Thyroid gland (tissue), 4 donors: ENCODE measurements around the gene CAPG.

Experiments
- POLR2A ChIP-seq, 2 donors: fragments of 450-650 bp; IDR thresholded peaks; one replicate each; pipeline ENCODE4 v1.6.1; 2017; ENCODE audit warnings: antibody characterized with exemption in 2 of 2, mild to moderate bottlenecking in 2 of 2, moderate library complexity in 1 of 2
- TF ChIP-seq, protein P1 (sequence below), 6 experiments: fragments of 200-600 bp in 3 of 6; fragments of 450-650 bp in 3 of 6; sonication (generic) in 3 of 6; IDR thresholded peaks; one replicate each; pipeline ENCODE4 v1.5.1; 2016 to 2019; ENCODE audit warnings: antibody characterized with exemption in 6 of 6, mild to moderate bottlenecking in 2 of 6, inconsistent platforms in 1 of 6, moderate library complexity in 1 of 6

DNA sequence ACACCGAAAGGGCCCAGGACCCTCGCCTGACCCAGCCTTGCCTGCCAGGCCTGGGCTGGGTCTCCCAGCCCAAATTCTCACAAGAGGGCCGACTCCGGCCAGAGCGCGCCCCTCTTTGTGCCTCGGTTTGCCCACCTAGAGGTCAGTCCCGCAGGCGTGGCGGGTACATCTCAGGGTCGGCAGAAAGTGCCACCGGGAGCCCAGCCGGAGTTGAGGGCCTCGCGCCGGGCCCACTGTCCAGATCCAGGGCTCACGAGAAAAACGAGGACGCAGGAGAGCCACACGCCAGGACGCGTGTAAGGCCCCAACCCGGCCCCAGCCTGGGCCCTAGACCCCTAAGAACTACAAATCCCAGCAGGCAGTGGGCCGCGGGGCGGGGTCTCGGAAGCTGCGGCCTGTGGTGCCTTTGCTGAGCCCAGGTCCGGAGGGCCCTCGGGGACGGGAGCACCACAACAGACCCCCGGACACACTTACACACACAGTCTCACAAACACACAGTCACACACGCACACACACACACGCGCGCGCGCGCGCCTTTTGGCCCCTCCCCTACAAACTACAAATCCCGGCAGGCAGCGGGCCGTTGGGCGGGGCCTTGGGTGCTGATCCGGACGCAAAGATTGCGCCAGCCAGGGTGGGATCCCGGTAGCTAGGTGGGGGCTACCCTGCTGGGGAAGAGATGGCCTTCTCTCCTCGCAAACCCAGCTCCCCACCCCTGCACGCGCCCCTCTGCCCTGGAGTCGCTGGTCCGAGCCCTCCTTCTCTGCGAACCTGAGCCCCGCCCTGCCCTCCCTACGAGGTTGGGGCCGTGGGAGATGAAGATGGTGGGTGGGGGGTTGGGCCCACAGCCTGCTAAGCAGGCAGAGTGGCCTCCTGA lies 8.2 kb upstream of the CAPG start, which contains the start of gene SH2D6:
- TF ChIP-seq, protein P1, sequence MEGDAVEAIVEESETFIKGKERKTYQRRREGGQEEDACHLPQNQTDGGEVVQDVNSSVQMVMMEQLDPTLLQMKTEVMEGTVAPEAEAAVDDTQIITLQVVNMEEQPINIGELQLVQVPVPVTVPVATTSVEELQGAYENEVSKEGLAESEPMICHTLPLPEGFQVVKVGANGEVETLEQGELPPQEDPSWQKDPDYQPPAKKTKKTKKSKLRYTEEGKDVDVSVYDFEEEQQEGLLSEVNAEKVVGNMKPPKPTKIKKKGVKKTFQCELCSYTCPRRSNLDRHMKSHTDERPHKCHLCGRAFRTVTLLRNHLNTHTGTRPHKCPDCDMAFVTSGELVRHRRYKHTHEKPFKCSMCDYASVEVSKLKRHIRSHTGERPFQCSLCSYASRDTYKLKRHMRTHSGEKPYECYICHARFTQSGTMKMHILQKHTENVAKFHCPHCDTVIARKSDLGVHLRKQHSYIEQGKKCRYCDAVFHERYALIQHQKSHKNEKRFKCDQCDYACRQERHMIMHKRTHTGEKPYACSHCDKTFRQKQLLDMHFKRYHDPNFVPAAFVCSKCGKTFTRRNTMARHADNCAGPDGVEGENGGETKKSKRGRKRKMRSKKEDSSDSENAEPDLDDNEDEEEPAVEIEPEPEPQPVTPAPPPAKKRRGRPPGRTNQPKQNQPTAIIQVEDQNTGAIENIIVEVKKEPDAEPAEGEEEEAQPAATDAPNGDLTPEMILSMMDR (IDR thresholded peaks at IDR 0.05): no peak
- TF ChIP-seq POLR2A (IDR thresholded peaks at IDR 0.05): peak in 1 of 2 donors; percentile 74
